A549 (cell line): ENCODE measurements around the gene GCNT2.

Experiments
- EP300 ChIP-seq, 2 experiments: fragments of >200 bp; sonication (Bioruptor Twin); formaldehyde crosslinking; IDR thresholded peaks; 2 replicates in 1 of 2; 3 replicates in 1 of 2; pipeline ENCODE4 v1.6.1; 2016 to 2017
- HOXA7 ChIP-seq: fragments of 250-450 bp; sonication (Bioruptor Pico); IDR thresholded peaks from 2 replicates; pipeline ENCODE4 v1.5.0; 2020; ENCODE audit warnings: mild to moderate bottlenecking, moderate library complexity
- HOXB13 ChIP-seq: fragments of 250-450 bp; sonication (Bioruptor Pico); IDR thresholded peaks from 2 replicates; pipeline ENCODE4 v1.5.0; 2020; ENCODE audit warnings: low read depth, mild to moderate bottlenecking, moderate library complexity
- JUN ChIP-seq, 2 experiments: fragments of >200 bp; sonication (Bioruptor Twin); formaldehyde crosslinking; IDR thresholded peaks; 2 replicates in 1 of 2; 3 replicates in 1 of 2; pipeline ENCODE4 v1.6.1; 2016 to 2017
- MAZ ChIP-seq: fragments of 150-350 bp; IDR thresholded peaks from 2 replicates; pipeline ENCODE4 v1.6.1; 2014; ENCODE audit warnings: antibody characterized with exemption, low read depth, low read length, borderline replicate concordance
- SMC3 ChIP-seq: fragments of >200 bp; sonication (Bioruptor Twin); formaldehyde crosslinking; IDR thresholded peaks from 3 replicates; pipeline ENCODE4 v1.6.1; 2018; ENCODE audit warnings: inconsistent platforms
- TF ChIP-seq, protein P1 (sequence below): IDR thresholded peaks from 2 replicates; pipeline ENCODE4 v1.6.1; 2012
- TF ChIP-seq, protein P2 (sequence below): fragments of >200 bp; sonication (Bioruptor Twin); formaldehyde crosslinking; IDR thresholded peaks from 3 replicates; pipeline ENCODE4 v1.5.1; 2016

DNA sequence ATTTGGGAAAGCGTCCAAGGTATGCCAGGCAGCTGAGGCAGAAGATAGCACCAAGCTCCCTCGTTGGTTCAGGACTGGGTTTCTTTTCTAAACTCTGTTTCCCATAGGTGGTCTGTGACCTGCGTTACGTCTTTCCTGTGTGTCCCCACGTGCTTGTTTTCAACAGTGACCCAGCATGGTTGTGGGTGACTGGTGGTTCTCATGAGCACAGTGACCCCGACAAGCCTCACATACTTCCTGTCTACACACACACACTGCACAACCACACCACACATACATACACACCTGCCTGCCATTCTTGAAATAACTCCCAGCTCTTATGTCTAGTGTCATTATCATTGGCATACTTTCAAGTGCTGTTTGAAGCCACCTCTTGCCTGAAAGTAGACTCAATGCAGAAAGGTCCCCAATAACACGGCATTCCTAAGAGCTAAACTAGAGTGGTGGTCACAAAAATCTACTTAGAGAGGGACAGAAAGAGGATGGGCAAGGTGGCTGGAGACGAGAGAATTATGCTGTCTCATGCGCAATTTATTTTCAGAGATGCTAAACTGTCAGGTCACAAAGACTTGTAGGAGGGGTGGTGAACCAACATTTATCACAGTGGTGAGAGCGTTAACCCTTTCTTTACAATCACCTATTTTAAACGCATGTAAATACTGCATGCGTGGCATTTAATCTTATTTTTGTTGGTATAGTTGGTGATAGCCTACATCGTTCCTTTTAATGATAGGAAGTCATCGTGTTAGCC, 66.7 kb downstream of the GCNT2 start:
- no peak for TF ChIP-seq SMC3
- TF ChIP-seq EP300 (IDR thresholded peaks at IDR 0.05) = no peak
- TF ChIP-seq, protein P1, sequence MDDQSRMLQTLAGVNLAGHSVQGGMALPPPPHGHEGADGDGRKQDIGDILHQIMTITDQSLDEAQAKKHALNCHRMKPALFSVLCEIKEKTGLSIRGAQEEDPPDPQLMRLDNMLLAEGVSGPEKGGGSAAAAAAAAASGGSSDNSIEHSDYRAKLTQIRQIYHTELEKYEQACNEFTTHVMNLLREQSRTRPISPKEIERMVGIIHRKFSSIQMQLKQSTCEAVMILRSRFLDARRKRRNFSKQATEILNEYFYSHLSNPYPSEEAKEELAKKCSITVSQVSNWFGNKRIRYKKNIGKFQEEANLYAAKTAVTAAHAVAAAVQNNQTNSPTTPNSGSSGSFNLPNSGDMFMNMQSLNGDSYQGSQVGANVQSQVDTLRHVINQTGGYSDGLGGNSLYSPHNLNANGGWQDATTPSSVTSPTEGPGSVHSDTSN = no peak
- no peak for TF ChIP-seq HOXB13 (CRISPR knock-in tag)
- TF ChIP-seq, protein P2, sequence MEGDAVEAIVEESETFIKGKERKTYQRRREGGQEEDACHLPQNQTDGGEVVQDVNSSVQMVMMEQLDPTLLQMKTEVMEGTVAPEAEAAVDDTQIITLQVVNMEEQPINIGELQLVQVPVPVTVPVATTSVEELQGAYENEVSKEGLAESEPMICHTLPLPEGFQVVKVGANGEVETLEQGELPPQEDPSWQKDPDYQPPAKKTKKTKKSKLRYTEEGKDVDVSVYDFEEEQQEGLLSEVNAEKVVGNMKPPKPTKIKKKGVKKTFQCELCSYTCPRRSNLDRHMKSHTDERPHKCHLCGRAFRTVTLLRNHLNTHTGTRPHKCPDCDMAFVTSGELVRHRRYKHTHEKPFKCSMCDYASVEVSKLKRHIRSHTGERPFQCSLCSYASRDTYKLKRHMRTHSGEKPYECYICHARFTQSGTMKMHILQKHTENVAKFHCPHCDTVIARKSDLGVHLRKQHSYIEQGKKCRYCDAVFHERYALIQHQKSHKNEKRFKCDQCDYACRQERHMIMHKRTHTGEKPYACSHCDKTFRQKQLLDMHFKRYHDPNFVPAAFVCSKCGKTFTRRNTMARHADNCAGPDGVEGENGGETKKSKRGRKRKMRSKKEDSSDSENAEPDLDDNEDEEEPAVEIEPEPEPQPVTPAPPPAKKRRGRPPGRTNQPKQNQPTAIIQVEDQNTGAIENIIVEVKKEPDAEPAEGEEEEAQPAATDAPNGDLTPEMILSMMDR = no peak
- TF ChIP-seq MAZ = no peak
- TF ChIP-seq HOXA7 (CRISPR knock-in tag) = no peak
- no peak for TF ChIP-seq JUN (IDR thresholded peaks at IDR 0.05)
